Stimulated activated CD8-positive, alpha-beta memory T cell treated with anti-CD3 and anti-CD28 coated beads, Interleukin-2, amount 100 ng/mL, for 48 hours (primary cell): ENCODE results near the gene HIGD2A.
A peak's percentile ranks its signal among the peaks of the same experiment; 100 is the strongest.

ENCODE experiments used
- DNase-seq, 2 donors: peaks; one replicate each; pipeline ENCODE4 v3.0.0-alpha.2; 2020; ENCODE audit warnings: low read depth in 2 of 2

The HIGD2A gene

DNA sequence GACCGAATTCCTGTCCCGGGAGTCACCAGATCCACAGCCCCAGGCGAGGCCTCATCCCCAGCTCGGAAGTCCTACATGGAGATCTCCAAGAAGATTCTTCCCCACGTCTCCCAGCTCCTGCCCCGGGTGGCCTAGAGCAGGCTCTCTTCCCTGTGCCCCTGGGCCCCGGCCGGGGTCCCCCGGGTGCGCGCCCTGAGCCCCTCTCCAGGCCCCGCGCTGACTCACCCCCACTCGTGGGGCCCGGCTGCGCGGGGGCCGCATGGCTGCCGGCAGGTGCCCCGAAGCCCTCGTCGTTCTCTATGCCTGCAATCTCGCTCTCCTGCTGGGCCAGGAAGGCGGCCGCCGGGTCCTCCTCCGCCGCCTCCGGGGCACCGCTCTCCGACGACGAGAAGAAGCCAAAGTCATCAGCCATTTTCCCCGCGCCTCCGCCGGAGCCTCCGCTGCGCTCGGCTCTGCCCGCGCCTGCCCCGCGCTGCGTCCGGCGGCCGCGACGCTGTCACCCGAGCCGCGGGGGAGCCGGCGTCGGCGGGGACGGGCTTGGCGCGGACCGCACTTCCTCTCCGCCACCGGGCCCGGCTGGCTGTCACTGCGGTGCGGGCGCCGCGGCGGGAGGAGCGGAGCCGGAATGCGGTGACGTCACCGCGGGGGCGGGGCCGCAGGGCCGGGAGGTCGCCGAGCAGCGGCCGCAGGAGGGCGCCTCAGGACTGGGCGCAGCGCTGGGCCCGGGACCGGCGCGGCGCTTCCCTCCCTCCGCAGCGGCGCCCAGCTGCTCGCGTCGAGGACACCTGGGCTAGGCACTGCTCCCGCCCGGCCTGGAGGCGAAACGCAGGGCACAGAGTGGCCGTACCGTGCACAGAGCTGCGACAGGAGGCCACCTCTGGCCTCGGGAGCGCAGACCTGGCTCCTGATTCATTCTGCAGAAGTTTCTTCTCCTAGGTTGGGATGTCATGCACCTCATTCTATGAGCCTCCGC lies 27.7 kb downstream of the HIGD2A start, which contains the start of gene CLTB:
CLTB (minus strand) TSS at position 588 of the 973 bp plus-strand sequence; CDS start at position 412, 176 bp downstream.
- peak; percentile 85 to 89 for DNase-seq

GRCh38 chr5:176416965-176417364 lies 28.4 kb downstream of the HIGD2A start:
- no peak for DNase-seq

DNA sequence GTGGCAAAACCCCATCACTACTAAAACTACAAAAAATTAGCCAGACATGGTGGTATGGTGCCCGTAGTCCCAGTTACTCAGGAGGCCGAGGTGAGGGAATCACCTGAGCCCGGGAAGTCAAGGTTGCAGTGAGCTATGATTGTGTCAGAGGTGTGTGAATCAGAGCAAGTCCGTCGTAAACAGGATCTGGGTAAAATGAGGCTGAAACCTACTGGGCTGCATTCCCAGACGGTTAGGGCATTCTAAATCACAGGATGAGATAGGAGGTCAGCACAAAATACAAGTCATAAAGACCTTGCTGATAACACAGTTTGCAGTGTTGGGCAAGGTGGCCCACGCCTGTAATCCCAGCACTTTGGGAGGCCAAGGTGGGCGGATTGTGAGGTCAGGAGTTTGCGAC lies 29.7 kb downstream of the HIGD2A start:
- no peak for DNase-seq

GRCh38 chr5:176420086-176420485 lies 31.5 kb downstream of the HIGD2A start:
- no peak for DNase-seq

- no peak for DNase-seq
Measured at GRCh38 chr5:176420972-176421544, 32.5 kb downstream of the HIGD2A start.

DNA sequence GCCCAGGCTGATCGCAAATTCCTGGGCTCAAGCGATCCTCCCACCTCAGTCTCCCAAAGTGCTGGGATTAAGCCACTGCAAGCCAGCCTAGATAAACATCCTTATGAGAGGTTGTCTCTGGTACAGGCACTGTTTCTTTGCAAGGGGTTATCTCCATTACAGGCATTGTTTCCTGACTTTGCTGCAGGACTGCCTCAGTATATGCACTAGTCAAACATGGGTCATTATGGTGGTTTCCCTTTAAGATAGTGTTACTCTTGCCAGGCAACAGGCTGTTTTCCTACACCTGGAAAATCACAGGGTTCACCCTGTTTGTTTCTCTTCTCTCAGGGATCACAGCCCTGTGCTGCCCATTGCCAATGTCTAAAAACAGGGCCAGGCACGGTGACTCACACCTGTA lies 35.6 kb downstream of the HIGD2A start:
- no peak for DNase-seq

DNA sequence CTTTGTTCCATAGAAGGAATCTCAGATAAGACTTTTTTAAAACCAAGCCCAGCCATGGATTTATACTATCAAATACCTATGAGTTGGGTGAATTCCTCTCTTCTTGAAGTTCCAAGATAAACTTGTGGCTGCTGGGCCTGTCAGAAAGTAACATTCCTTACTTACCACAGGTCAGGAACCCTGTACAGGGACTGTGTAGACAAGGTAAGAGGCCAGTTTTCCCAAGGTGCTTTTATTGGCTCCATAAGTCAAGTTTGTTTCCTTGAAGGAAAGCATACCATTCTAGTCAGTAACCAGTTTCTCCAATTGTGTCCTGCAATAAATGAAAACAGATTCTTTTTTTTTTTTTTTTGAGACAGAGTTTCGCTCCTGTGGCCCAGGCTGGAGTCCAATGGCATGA lies 36.6 kb downstream of the HIGD2A start:
- DNase-seq: no peak

DNA sequence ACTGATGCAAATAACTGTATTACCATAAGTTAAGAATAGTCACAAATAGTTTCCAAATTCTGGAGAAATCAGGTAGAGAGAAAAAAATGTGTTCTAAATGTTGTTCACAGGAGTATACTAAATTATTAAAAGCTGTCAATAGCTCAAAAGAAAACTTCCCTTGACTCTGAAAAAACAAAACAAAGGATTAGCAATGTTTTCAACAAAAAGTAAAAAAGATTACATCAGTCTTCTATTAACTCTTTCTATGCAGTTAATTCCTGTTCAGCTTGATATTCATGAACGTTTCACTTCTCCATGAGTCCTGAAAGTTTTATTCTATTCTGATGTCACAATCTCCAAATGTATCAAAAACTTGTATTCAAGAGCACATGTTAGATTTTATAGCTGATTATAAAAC lies 37.2 kb downstream of the HIGD2A start:
- no peak for DNase-seq

DNA sequence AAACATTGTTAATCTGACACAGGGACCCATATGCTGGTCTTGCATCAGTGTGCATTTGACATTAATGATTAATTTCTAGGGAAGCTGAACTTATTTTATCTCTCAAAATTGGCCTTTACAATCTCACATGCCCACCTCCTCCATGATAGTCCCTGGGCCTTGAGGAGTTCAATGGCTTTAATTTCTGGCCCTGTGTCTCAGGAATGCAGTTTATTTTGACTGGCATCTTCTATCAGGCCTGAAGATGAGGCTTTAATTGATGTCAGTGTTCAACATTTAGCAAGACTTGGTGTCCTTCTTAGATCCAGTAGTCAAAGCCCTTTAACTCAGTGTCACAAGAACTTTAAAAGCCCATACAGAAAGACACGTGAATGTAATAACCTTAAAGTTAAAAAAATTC lies 38.3 kb downstream of the HIGD2A start:
- no peak for DNase-seq

DNA sequence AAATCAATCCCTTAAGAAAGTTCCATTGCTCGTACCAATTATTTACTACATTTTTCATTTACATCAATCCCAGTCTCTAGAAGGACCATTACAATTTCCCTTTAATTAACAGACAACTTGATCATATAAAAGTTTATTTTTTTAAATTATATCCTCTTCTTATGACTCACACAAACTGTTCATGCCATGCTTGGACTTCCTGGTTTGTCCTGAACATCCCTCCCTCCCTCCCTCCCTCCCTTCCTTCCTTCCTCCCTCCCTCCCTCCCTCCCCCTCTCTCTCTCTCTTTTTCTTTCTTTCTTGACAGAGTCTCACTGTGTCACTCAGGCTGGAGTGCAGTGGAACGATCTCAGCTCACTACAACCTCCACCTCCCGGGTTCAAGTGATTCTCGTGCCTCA lies 39.4 kb downstream of the HIGD2A start:
- no peak for DNase-seq

GRCh38 chr5:176429972-176430371 lies 41.4 kb downstream of the HIGD2A start:
- DNase-seq: no peak

GRCh38 chr5:176432707-176433106 lies 44.2 kb downstream of the HIGD2A start:
- DNase-seq: no peak

- no peak for DNase-seq
Measured at GRCh38 chr5:176436656-176437055, 48.1 kb downstream of the HIGD2A start.

DNA sequence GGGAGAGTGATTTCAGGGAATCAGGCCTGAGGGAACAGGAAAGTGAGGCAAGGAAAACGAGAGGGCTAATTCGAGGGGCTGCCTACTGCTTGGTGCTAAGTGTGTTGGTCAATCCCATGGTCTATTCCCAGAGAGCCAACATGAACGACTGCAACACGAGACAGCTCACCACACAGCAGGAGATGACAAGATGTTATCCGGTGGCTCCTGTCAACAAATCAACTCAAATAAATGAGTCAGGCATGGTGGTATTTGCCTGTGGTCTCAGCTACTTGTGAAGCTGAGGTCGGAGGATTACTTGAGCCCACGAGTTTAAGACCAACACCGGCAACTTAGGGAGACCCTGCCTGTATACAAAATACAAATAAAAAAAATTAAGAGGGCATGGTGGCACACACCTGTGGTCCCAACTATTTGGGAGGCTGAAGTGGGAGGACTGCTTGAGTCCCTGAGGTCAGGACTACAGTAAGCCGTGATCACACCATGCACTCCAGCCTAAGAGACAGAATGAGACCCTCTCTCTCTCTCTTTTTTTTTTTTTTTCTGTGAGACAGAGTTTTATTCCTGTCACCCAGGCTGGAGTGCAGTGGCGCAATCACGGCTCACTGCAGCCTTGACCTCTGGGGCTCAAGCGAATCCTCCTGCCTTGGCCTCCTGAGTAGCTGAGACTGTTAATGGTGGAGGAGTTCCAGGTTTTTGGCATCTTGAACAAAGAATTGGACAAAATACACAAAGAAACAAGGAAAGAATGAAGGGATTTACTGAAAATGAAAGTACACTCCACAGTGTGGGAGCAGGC lies 50.6 kb downstream of the HIGD2A start:
- DNase-seq: no peak
